PC-3 (cell line): ENCODE data around the gene LCK. TPM values are rescaled to one million over a fixed set of nuclear protein-coding genes. Genes with fewer than 3 reads are reported as not detected.

Experiments used
- ATAC-seq: fragments of 200-7000 bp; cut with Tn5 transposase; 2 replicates; pipeline ENCODE4 v1.9.1; 2020; ENCODE audit warnings: mild to moderate bottlenecking, moderate library complexity
- BruUV-seq: library from RNA; stranded (reverse); fragments of 400-500 nt; replicated peaks from 2 replicates; lab custom pipeline; 2021; lab: Mats Ljungman, UMichigan
- CTCF ChIA-PET: fragments of 300-600 bp; sonication (Branson Sonifier 250); formaldehyde crosslinking; loops from one replicate; lab custom pipeline; 2022; ENCODE audit warnings: antibody characterized with exemption; lab: Charles Lee
- POLR2A ChIA-PET: fragments of 300-600 bp; sonication (Branson Sonifier 250); formaldehyde crosslinking; loops from one replicate; lab custom pipeline; 2022; ENCODE audit warnings: antibody characterized with exemption; ENCODE audit not compliant: unreplicated experiment; lab: Charles Lee
- DNase-seq: peaks from one replicate; pipeline ENCODE4 v3.0.0-alpha.2; 2015
- H2AFZ ChIP-seq: fragments of 300-600 bp; sonication (generic); 2 replicates; pipeline ENCODE4 v1.6.0; 2016; ENCODE audit warnings: antibody characterized with exemption, low read length
- H3F3A ChIP-seq: fragments of 300-600 bp; sonication (generic); one replicate; pipeline ENCODE4 v1.6.0; 2017; ENCODE audit warnings: antibody characterized with exemption, low read length, control low read depth, mild to moderate bottlenecking; ENCODE audit not compliant: unreplicated experiment
- H3K27ac ChIP-seq: fragments of 300-600 bp; sonication (generic); 2 replicates; pipeline ENCODE4 v1.5.1; 2016; ENCODE audit warnings: mild to moderate bottlenecking, low read length
- H3K27me3 ChIP-seq: fragments of 300-600 bp; sonication (generic); 2 replicates; pipeline ENCODE4 v1.6.1; 2016; ENCODE audit warnings: low read length, mixed read lengths
- H3K36me3 ChIP-seq: fragments of 300-600 bp; sonication (generic); 2 replicates; pipeline ENCODE4 v1.6.1; 2016; ENCODE audit warnings: low read depth, mixed run types, low read length, mixed read lengths
- H3K4me1 ChIP-seq: fragments of 300-600 bp; sonication (generic); 2 replicates; pipeline ENCODE4 v1.5.1; 2016; ENCODE audit warnings: low read length; ENCODE audit not compliant: insufficient read depth
- H3K4me2 ChIP-seq: fragments of 300-600 bp; sonication (generic); 2 replicates; pipeline ENCODE4 v1.6.0; 2016; ENCODE audit warnings: low read length
- H3K4me3 ChIP-seq: fragments of 300-600 bp; sonication (generic); 2 replicates; pipeline ENCODE4 v1.5.1; 2016; ENCODE audit warnings: mild to moderate bottlenecking, low read length, mixed read lengths
- H3K79me2 ChIP-seq: fragments of 300-600 bp; sonication (generic); 2 replicates; pipeline ENCODE4 v1.6.1; 2017; ENCODE audit warnings: low read length, mixed read lengths
- H3K9ac ChIP-seq: fragments of 300-600 bp; sonication (generic); 2 replicates; pipeline ENCODE4 v1.6.0; 2016; ENCODE audit warnings: mild to moderate bottlenecking, low read length
- H3K9me2 ChIP-seq: fragments of 300-600 bp; sonication (generic); replicated peaks from 2 replicates; pipeline ENCODE4 v1.6.1; 2016; ENCODE audit warnings: mixed run types, low read length, mixed read lengths
- H3K9me3 ChIP-seq: fragments of 300-600 bp; sonication (generic); 2 replicates; pipeline ENCODE4 v1.6.1; 2016; ENCODE audit warnings: low read length, mixed read lengths
- H4K20me1 ChIP-seq: fragments of 300-600 bp; sonication (generic); 2 replicates; pipeline ENCODE4 v1.6.1; 2016; ENCODE audit warnings: low read length, mixed read lengths
- CTCF ChIP-seq: fragments of 300-600 bp; sonication (generic); conservative IDR thresholded peaks from 2 replicates; pipeline ENCODE4 v1.5.1; 2017; ENCODE audit warnings: antibody characterized with exemption, low read depth, mild to moderate bottlenecking, low read length
- EZH2 ChIP-seq: fragments of 300-600 bp; sonication (generic); IDR thresholded peaks from one replicate; pipeline ENCODE4 v1.6.1; 2017; ENCODE audit warnings: antibody characterized with exemption, mild to moderate bottlenecking, low read length; ENCODE audit not compliant: unreplicated experiment
- EZH2phosphoT487 ChIP-seq: fragments of 300-600 bp; sonication (generic); IDR thresholded peaks from 2 replicates; pipeline ENCODE4 v1.6.1; 2018; ENCODE audit warnings: mild to moderate bottlenecking, antibody characterized with exemption, low read length, borderline replicate concordance
- intact Hi-C: fragments of 100-400 bp; cut with micrococcal nuclease; formaldehyde crosslinking; loops from 2 replicates; pipeline ENCODE4 v1.9.0; 2023
- total RNA-seq: library from RNA; depleted of rRNA; stranded (reverse); fragments of >200 nt; gene quantifications from 2 replicates; pipeline ENCODE4 v1.2.3, GENCODE V29; 2014

The LCK gene
- total RNA-seq, 1 experiment from 2014 or later = 4.3 TPM

GRCh38 chr1:32316903-32317277 is 65.8 kb downstream of the LCK start:
- peaks cover 27% of the 10 kb centered on the region for H3K79me2 ChIP-seq
- DNase-seq = no peak
- H3K4me2 ChIP-seq = no peak overlapping the region
- H3K27ac ChIP-seq = no peak overlapping the region
- ATAC-seq = no peak
- POLR2A ChIA-PET = no interaction called here
- no peaks in the 10 kb centered on the region for H3K9me2 ChIP-seq
- no peaks in the 10 kb centered on the region for H3K9me3 ChIP-seq
- peaks cover 12% of the 10 kb centered on the region for H3K4me1 ChIP-seq
- no peak overlapping the region for H3K4me3 ChIP-seq
- H3K36me3 ChIP-seq = peaks cover 17% of the 10 kb centered on the region
- BruUV-seq = TSS peak; percentile 36
- H2AFZ ChIP-seq = no peak overlapping the region
- intact Hi-C loops = no loop called here
- no peaks in the 10 kb centered on the region for H3K27me3 ChIP-seq
- no peaks in the 10 kb centered on the region for H4K20me1 ChIP-seq
- TF ChIP-seq EZH2 (no peak), CTCF (no peak), EZH2phosphoT487 (no peak)
- CTCF ChIA-PET = interaction anchor here (0.6 to 1.6 kb wide), 2 partner anchors 101 to 303 kb away, joined by 5 to 10 read pairs; no protein-coding TSS in a partner anchor
- H3F3A ChIP-seq = peaks cover 1% of the 10 kb centered on the region
- H3K9ac ChIP-seq = no peak overlapping the region

- Histone ChIP-seq H3K9me3 (no peaks in the 10 kb centered on the region), H2AFZ (no peak overlapping the region), H3K27ac (no peak overlapping the region), H3K36me3 (peaks cover 15% of the 10 kb centered on the region), H3K4me3 (no peak overlapping the region), H3K4me1 (peaks cover 23% of the 10 kb centered on the region), H3K27me3 (no peaks in the 10 kb centered on the region), H3K79me2 (peaks cover 22% of the 10 kb centered on the region), H3K9ac (no peak overlapping the region), H4K20me1 (no peaks in the 10 kb centered on the region), H3K9me2 (no peaks in the 10 kb centered on the region), H3F3A (peaks cover 7% of the 10 kb centered on the region), H3K4me2 (no peak overlapping the region)
- ATAC-seq (no peak), DNase-seq (no peak)
- ChIA-PET POLR2A (no interaction called here), CTCF (no interaction called here)
- intact Hi-C loops = no loop called here
- TF ChIP-seq EZH2 (no peak), EZH2phosphoT487 (no peak), CTCF (no peak)
- BruUV-seq = no TSS peak
Observed at GRCh38 chr1:32318127-32318869, 67.2 kb downstream of the LCK start.

- Histone ChIP-seq H3K4me2 (peak overlapping the region; percentile 68), H4K20me1 (no peaks in the 10 kb centered on the region), H3K4me1 (peaks cover 23% of the 10 kb centered on the region), H3K79me2 (peaks cover 17% of the 10 kb centered on the region; the same call in 1 of the 2 replicates), H3K9ac (peak overlapping the region; percentile 62), H3F3A (peaks cover 7% of the 10 kb centered on the region), H3K27ac (peak overlapping the region; percentile 91), H3K9me3 (no peaks in the 10 kb centered on the region), H3K4me3 (peak overlapping the region; percentile 36), H3K27me3 (no peaks in the 10 kb centered on the region), H3K9me2 (no peaks in the 10 kb centered on the region), H3K36me3 (peaks cover 29% of the 10 kb centered on the region), H2AFZ (peak overlapping the region; percentile 54)
- no peak for TF ChIP-seq EZH2phosphoT487
- no peak for TF ChIP-seq CTCF
- no peak for TF ChIP-seq EZH2
- no TSS peak for BruUV-seq
- intact Hi-C loops = loop anchor here (5.0 kb wide), 1 partner anchor 105 kb away; no protein-coding TSS in a partner anchor
- ChIA-PET CTCF (interaction anchor here (0.6 to 1.5 kb wide), 6 partner anchors 12 to 106 kb away, joined by 3 to 9 read pairs (median 7); partner anchors contain the start of gene MARCKSL1), POLR2A (interaction anchor here (0.5 to 1.1 kb wide), 7 partner anchors 14 to 505 kb away, joined by 3 to 12 read pairs (median 4); partner anchors contain the start of gene MARCKSL1)
- DNase-seq = peak; percentile 90
- peak; percentile 95 for ATAC-seq
Observed at GRCh38 chr1:32321712-32322291, 70.7 kb downstream of the LCK start.
